LHCN-M2 (cell line): ENCODE data around the gene ESPNL. TPM values are rescaled to one million over a fixed set of nuclear protein-coding genes. Genes with fewer than 3 reads are reported as not detected.
"Not testable (repeated sequence)": the region's sequence is repeated elsewhere in the genome, so short reads cannot be mapped to it uniquely, and the experiment has no call there.

Experiments used
- DNase-seq: peaks from one replicate; pipeline ENCODE4 v3.0.0-alpha.2; 2012; ENCODE audit warnings: low read depth
- total RNA-seq: library from RNA; depleted of rRNA; stranded (reverse); fragments of >200 nt; gene quantifications from 2 replicates; pipeline ENCODE4 v1.2.3, GENCODE V29; 2014

ESPNL gene
- total RNA-seq, 1 experiment from 2014 or later = 14.2 TPM

DNA sequence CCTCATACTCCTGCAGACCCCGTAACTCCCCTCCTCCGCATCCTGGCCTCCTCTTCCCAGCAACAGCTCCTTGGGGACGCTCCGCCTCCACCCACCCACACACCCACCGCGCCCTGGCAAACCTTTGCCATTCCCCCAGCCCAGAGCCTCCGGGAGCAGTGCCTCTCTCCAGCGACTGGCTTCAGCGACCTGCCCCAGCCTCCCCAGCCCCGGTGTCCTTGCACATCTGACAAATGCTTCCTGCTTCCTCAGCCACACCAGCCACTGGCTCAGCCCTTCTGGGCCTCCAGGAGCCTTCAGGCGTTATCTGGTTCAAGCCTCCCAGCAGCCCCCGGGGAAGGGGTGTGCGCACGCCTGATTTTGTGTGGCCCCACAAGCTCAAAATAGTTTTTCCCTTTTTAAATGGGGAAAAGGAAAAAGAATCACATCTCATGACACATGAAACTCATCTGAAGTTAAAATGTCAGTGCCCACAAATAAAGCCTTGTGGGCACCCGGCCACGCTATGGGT, 14.2 kb downstream of the ESPNL start:
- DNase-seq = no peak

DNA sequence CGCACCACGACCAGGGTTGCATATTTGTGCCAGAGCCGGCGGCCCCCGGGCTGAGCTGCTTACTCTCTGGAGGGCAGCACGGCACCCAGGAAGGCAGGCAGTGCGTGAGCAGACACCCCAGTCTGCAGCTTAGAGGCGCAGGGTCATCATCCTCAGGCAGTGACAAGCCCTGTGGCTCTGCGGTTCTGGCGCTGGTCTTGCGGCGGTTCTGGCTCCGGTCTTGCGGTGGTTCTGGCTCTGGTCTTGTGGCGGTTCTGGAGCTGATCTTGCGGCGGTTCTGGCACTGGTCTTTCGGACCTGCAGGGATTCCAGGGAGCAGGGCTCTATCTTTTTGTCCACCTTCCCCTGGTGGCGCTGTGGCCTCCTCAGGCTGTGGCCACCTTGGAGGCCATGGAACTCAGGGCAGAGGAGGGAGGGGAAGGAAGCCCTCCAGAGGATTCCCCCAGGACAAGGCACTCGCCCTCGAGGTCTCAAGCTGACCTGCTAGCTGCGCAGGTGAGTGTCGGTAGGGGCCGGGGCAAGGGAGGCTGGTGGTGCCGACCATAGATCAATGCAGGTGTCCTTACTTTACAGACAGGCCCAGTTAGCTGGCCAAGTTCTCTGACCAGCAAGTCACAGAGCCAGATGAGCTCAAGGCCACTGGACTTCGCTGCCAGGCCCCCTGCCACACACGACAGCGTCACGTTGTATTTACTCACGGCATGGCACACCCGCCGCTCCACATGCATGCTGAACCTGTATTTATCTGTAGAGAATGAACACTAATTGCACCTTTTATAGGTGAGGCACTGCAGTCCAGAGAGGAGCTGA, 14.9 kb downstream of the ESPNL start:
- no peak for DNase-seq

DNA sequence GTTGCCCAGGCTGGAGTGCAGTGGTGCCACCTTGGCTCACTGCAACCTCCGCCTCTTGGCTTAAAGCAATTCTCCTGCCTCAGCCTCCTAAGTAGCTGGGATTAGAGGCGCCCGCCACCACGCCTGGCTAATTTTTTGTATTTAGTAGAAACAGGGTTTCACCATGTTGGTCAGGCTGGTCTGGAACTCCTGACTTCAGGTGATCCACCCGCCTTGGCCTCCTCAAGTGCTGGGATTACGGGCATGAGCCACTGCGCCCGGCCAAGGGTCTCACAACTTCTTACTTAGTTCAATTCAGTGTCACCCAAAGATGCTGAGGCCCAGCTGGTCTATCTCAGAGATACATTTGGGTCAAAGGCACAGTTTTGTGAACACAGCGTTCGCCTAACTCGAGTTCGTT, 15.6 kb downstream of the ESPNL start:
- not testable (repeated sequence) for DNase-seq

DNA sequence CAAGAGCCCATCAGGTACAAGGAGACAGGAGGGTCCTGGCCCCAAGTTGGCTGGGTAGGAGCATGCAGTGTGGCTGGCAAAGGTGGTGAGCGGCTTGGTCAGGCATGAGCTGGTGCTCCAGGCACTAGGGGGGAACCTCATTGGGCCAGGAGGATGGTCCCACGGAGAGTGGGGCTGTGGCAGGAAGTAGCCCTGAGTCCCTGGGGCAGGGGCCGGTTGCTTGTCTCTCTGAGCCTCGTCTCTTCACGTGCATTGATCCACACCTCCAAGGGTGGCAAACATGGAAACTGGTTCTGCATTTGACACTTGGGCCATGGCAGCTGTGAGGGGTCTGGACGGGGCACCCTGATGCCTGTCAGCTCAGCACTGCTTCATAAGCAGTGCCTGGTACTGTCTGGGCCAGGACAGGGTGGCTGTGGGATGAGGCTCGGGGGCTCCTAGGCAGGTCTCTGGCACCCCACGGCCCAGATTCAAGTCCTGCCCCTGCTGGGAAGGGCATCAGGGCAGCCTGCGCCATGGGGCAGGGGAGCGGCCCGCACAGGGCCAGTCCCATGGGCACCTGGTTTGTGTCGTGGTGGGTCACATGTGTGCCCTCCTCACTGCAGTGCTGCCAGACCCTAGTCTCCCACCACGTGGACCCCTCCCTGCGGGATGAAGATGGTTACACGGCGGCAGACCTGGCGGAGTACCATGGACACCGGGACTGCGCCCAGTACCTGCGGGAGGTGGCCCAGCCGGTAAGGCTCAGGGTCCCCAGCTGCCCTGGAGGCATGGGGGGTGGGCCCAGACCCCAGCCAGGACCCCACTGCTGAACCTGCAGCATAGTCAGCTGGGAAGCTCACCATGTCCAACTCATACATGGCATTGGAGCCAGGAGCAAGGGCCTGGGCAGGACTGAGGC, 16.4 kb downstream of the ESPNL start:
- DNase-seq = no peak

DNA sequence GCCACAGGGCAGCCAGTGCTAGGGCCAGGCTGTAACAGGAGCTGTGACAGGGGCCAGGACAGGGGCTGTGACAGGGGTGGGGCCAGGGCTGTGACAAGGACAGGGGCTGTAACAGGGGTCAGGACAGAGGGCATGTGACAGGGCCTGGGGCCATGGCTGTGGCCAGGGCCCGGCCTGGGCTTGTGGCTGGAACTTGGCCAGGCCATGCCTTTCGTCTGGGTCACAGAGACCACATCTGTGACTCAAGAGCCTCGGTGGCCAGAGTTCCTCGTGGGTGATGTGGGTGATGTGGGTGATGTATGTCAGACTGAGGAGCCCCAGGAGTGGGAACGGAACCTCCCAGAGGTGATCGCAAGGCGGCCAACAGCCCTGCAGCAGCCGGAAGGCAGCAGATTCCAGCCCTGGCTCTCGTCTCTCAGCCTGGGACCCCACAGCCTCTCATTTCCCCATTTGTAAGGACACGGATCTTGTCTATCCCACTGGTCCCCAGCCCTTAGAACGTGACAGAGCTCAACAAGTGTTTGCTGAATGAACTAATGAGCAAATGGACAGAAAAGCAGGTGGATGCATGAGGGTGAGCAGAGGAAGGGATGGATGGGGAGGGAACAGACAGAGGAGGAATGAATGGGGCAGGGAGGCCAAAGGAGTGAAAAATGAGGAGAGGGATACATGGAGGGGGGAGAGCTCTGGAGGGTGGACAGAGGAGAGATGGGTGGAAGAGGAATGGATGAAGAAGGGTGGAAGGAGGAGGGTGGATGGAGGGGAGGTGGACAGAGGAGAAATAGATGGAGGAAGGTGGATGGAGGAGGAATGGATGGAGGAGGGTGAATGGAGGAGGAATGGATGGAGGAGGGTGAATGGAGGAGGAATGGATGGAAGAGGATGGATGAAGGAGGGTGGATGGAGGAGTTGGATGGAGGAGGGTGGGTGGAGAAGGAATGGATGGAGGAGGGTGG, 17.3 kb downstream of the ESPNL start:
- peak; percentile 26 for DNase-seq

DNA sequence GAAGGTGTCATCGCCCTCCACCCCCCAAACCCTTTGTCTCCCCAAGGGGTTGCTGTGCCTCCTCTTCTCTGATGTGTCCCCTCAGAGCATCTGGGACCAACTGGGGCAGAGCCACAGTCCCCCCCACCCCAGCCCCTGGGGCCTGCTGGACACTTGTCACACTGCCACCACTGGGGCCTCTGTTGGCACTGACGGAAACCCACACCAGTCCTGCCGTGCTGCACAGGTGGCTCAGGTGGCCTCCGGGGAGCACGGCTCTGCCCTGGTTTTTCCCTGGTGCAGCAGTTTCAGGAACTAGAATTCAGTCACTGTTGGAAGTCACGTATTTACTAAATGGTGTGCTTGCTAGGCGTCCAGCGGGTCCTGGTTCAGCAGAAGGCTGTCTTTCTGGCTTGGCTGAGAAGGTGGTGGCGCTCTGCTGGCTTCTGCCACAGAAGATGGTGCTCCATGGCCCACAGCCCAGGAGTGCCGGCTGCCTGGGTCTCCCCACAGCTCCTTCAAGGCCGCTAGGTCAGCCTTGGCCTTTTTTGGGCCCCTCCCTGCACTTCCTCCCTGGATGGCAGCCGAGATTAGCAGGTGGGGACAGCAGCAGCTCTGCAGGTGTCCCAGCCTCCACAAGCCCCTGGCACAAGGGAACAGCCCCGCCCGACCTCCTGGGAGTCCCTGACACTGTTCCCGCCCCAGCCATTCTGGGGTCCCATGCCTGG, 19.8 kb downstream of the ESPNL start:
- no peak for DNase-seq

DNA sequence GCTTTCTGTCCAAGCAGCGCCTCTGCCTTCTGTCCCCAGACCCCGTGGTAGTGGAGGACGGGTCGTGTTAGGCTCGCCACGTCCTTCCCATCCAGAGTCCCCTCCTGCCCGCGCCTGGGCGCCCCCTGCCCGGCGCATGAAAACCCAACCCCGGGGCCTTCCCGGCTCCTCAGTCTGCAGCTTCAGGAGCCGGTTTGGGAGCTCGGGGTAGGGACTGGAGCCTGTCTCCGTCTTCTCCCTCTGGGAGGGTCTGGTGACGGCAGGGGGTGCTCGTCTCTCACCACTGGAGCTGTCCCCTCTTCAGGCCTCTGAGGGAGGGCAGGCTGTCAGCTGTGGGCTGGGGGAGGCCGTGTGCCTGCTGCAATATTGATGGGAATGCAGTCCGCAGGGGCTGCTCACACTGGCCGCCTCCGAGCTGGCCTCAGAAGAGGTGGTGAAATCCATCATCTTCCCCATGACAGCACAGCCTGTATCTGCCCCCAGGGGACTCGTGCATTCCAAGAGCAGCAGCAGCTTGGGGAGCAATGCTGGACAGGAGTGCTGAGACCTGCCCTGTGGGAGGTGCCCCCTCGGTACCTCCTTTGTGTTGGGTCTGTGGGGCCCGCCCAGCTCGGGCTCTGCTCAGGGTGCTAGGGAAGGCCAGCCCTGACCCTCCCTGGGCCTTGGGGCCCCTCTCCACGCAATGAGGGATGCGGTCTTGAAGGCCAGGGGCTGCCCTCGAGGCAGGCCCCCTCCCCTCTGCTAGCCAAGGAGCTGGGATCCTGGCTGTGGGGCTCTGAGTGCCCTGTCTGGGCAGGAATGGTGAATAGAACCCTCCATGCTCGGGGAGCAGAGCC, 20.5 kb downstream of the ESPNL start:
- DNase-seq = no peak

DNA sequence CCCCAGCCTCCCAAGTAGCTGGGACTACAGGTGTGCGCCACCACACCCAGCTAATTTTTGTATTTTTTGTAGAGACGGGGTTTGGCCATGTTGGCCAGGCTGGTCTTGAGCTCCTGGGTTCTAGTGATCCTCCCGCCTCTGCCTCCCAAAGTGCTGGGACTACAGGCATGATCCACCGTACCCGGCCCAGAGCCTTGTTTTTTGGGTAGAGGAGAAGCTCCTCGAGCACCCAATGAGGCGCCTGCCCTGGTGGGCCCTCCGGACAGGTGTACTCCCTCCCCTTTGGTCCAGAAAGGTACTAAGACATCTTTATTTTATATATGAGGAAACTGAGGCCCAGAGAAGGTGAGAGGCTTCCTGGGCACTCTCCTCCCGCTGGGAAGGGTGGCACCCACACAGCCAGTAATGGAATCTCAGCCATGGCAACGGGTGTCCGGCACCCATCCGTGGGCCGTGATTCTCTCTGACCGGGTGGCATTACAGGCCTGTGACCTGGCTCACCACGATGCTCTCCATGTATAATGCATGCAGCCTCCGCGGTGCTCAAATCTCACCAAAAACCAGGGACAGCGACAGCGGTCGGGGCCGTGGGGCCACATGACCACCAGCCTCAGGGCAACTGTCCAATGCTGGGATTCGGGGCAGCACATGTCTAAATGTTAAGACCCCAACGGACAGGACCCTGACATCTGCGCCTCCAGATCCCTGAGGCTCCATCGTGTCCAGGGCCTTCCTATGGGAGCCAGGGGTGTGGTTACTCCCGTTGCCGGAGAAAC, 21.6 kb downstream of the ESPNL start:
- DNase-seq = no peak

DNA sequence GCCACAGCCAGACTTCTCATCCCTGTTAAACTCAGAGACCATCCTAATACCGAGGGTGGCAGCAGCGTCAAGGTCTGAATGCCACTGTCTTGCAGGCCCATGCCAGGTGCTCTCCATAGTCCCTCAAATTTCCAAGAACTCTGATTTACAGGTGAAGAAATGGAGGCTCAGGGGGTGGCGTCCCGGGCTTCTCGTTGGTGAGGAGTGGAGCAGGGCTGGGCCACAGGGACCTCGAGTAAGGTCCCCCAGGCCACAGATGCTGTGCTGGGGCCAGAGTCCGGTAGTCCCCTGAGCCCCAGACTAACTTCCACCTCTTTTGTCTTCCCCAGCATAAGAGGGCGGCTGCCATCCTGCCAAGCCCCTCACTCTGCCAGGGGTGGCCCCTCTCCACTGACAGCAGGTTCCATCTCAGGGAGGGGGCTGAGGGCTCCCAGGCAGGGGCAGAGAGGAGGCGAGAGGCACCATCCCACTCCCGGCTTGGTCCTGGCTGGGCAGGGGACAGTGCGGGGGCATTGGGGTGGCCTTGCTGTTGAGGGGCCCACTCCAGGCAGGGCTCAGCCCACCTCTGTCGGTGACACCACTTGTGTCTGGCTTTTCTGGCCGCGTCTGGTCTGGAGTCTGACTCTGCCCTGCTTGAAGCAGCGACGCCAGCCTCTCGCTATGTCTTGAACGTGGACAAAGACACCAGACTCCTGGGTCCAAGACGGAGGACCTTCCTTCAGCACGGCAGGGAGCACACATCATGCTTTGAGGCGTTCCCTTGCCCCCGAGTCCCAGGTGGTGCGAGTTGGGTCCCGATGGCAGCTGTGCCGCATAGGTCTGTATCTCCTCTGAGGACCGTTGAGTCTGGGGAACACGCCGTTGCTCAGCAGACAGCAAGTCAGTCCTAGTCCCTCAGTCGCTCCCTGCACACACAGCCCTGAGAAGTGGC, 22.4 kb downstream of the ESPNL start:
- no peak for DNase-seq

DNA sequence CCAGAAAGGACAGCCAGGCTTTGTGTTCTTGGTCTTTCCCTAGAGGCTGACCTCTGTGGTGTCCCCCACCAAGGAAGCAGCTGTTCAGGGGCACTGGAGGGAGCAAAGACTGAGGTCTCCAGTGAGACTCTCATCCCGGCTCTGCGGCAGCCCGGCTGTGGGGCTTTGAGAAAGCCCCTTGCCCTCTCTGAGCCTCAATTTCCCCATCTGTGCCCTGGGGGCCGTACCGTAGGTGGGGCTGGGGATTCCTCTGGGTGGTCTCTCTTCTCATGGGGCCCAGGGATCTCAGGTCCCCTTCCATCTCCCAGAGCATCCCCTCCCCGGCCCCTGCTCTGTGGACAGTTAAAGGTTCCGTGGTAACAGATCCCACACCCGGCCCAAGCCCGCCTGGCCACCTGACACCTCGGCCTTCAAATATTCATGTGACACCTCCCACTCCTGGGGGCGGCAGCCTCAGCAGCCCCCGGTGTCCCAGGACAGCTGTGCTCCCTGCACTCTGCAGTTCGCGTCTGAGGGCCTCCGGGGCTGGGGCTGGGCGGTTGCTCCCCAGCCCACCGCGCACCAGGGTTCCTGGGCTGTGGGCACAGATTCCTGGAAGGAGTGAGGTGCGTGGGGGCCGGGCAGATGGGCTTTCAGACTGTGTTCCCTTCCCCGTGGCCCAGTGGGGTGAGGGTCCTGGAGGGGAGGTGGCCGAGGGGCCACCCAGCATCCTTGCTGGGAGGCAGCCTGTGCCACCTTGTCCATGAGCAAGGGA, 23.3 kb downstream of the ESPNL start:
- no peak for DNase-seq

DNA sequence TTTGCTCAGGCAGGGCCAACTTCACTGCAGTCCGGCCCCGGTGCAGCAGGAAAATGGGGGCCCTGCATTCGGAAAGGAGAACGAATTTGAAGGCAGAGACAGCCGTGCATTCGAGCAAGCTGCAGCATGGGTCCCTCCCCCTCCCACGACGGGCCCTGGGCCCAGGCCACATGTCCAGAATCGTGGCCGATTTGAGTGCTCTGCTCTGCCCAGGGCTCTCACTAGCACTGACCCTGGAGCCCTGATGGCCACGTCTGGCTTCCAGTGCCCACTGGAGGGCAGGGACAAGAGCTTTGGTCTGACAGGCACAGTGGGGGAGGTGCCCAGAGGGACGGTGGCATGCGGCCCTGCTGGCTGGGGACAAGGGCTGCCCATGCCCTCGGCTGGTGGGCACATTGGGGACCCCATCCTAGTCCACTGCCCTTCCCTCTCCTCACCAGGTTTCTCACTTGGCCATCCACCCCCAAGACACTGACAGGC, 23.9 kb downstream of the ESPNL start:
- DNase-seq = no peak

DNA sequence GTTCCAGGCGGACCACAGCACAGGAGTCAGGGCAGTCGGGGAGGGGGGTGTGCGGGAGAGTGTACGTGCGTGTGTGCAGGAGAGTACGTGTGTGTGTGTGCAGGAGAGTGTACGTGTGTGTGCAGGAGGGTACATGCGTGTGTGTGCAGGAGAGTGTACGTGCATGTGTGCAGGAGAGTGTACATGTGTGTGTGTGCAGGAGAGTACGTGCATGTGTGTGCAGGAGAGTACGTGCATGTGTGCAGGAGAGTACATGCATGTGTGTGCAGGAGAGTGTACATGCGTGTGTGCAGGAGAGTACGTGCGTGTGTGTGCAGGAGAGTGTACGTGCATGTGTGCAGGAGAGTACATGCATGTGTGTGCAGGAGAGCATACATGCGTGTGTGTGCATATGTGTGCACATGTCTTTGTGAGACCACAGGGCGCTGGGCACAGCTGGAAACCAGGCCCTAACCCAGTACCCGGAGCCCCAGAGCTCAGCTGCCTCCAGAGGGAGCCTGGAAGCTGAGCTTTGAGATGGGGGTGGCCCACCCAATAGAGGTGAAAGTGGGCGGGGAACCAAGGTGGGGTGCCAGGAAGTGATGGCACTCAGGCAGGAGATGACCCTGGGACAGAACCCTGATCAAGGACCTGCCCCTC, 24.5 kb downstream of the ESPNL start:
- DNase-seq = no peak

DNA sequence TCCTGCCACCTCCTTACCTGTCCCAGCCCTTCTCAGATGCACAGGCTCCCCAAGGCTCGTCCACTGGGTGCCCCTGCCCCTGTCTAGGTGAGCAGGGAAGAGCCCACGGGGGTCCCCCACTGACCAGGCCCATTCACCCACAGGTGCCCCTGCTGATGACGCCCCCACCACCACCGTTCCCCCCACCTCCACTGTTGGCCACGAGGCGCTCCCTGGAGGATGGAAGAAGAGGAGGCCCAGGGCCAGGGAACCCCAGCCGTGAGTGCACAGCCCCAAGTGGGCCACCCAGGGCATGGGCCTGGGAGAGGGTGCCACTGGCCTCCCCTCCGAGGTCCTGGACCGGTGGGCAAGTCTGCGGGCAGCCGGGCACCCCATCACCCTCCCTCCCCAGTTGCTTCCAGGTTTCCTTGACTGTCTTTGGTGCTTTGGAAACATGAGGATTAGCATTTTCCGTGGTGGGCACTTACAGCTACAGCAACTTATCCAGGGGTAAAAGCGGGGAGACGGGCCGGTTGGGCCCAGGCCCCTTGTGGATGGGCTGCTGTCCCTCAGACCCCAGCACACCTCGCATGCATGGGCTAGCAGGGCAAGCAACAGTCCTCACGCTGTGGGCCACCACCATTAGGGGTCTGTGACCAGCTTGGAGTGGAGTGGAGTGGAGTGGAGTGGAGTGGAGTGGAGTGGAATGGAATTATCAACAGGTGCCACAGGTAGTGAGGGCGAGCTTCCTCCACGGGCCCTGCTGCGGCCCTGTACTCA, 25.2 kb downstream of the ESPNL start:
- no peak for DNase-seq

DNA sequence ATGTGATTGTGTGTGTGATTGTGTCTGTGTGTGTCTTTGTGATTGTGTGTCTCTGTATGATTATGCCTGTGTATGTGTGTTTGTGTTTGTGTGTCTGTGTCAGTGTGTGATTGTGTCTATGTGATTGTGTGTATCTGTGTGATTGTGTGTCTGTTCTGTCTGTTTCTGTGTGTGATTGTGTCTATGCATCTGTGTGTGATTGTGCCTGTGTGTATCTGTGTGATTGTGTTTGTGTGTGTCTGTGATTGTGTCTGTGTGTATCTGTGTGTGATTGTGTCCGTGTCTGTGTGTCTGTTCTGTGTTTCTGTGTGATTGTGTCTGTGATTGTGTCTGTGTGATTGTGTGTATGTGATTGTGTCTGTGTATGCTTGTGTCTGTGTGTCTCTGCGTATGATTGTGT, 26.2 kb downstream of the ESPNL start:
- no peak for DNase-seq

DNA sequence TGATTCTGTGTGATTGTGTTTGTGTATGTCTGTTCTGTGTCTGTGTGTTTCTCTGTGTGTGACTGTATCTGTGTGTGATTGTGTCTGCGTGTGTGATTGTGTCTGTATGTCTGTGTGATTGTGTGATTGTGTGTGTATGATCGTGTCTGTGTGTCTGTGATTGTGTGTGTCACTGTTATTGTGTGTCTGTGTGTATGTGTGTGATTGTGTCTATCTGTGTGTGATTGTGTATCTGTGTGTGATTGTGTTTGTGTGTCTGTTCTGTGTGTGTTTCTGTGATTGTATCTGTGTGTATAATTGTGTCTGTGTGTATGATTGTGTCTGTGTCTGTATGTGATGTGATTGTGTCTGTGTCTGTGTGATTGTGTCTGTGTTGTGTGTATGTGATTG, 26.6 kb downstream of the ESPNL start:
- no peak for DNase-seq
